Suprapubic skin (tissue), 3 donors: ENCODE results near the gene TNS3.

ENCODE experiments used
- CTCF ChIP-seq, 2 donors: fragments of 200-600 bp in 1 of 2; fragments of 450-650 bp in 1 of 2; sonication (generic) in 1 of 2; IDR thresholded peaks; one replicate each; pipeline ENCODE4 v1.5.1; 2016 to 2019; ENCODE audit warnings: antibody characterized with exemption in 2 of 2, mild to moderate bottlenecking in 1 of 2, moderate library complexity in 1 of 2
- EP300 ChIP-seq: sonication (generic); formaldehyde crosslinking; IDR thresholded peaks from one replicate; pipeline ENCODE4 v1.6.1; 2017; ENCODE audit warnings: antibody characterized with exemption

- TF ChIP-seq CTCF (IDR thresholded peaks at IDR 0.05) (no peak), EP300 (no peak)
These were observed 296.9 kb downstream of the TNS3 start for GRCh38 chr7:47284691-47285635.
